A673 (cell line): ENCODE measurements around the gene EVA1C. TPM values are rescaled to one million over a fixed set of nuclear protein-coding genes. Genes with fewer than 3 reads are reported as not detected.

Experiments used
- BruUV-seq: library from RNA; stranded (reverse); fragments of 400-500 nt; replicated peaks from 2 replicates; lab custom pipeline; 2021; lab: Mats Ljungman, UMichigan
- CTCF ChIA-PET: fragments of 300-600 bp; sonication (Branson Sonifier 250); formaldehyde crosslinking; loops from one replicate; lab custom pipeline; 2022; ENCODE audit warnings: antibody characterized with exemption; lab: Charles Lee
- POLR2A ChIA-PET: fragments of 300-600 bp; sonication (Branson Sonifier 250); formaldehyde crosslinking; loops from one replicate; lab custom pipeline; 2022; ENCODE audit warnings: antibody characterized with exemption; ENCODE audit not compliant: low non-redundant PET; lab: Charles Lee
- DNase-seq: peaks from one replicate; pipeline ENCODE4 v3.0.0-alpha.2; 2015; ENCODE audit warnings: low spot score
- H3K27ac ChIP-seq: fragments of 200-600 bp; sonication (generic); 2 replicates; pipeline ENCODE4 v1.5.1; 2016; ENCODE audit warnings: mixed run types, low read depth, mild to moderate bottlenecking, mixed read lengths, antibody characterized with exemption, low read length; ENCODE audit not compliant: poor library complexity, severe bottlenecking
- H3K27me3 ChIP-seq: fragments of 200-600 bp; sonication (generic); replicated peaks from 2 replicates; pipeline ENCODE4 v1.6.1; 2017; ENCODE audit warnings: mixed run types, low read depth, mild to moderate bottlenecking, mixed read lengths, antibody characterized with exemption, low read length; ENCODE audit not compliant: insufficient read depth, poor library complexity
- H3K36me3 ChIP-seq: fragments of 200-600 bp; sonication (generic); 2 replicates; pipeline ENCODE4 v1.6.1; 2016; ENCODE audit warnings: mixed run types, mild to moderate bottlenecking, mixed read lengths, antibody characterized with exemption, low read length; ENCODE audit not compliant: insufficient read depth, poor library complexity, severe bottlenecking
- H3K4me1 ChIP-seq: fragments of 200-600 bp; sonication (generic); 2 replicates; pipeline ENCODE4 v1.6.1; 2017; ENCODE audit warnings: mixed run types, mild to moderate bottlenecking, mixed read lengths, antibody characterized with exemption, low read length; ENCODE audit not compliant: insufficient read depth, poor library complexity, severe bottlenecking
- H3K4me3 ChIP-seq: fragments of 200-600 bp; sonication (generic); 2 replicates; pipeline ENCODE4 v1.5.1; 2016; ENCODE audit warnings: low read depth, mixed run types, mild to moderate bottlenecking, mixed read lengths, low read length; ENCODE audit not compliant: poor library complexity, severe bottlenecking
- H3K9me3 ChIP-seq: fragments of 200-600 bp; sonication (generic); 2 replicates; pipeline ENCODE4 v1.6.1; 2016; ENCODE audit warnings: mixed run types, low read depth, mild to moderate bottlenecking, mixed read lengths, antibody characterized with exemption, low read length; ENCODE audit not compliant: poor library complexity, severe bottlenecking
- EZH2 ChIP-seq: fragments of 200-600 bp; sonication (generic); IDR thresholded peaks from 2 replicates; pipeline ENCODE4 v1.6.1; 2017; ENCODE audit warnings: borderline replicate concordance, low read depth, mild to moderate bottlenecking, mixed read lengths, antibody characterized with exemption, low read length; ENCODE audit not compliant: poor library complexity, severe bottlenecking
- intact Hi-C: fragments of 100-400 bp; cut with micrococcal nuclease; formaldehyde crosslinking; loops from one replicate; pipeline ENCODE4 v1.10.0; 2022; ENCODE audit not compliant: unreplicated experiment
- total RNA-seq: library from RNA; stranded (reverse); gene quantifications from 2 replicates; pipeline ENCODE4 v1.2.3, GENCODE V29; 2021
- TF ChIP-seq, protein P1 (sequence below): fragments of 300-800, 200-600 bp; sonication (generic); conservative IDR thresholded peaks from 2 replicates; pipeline ENCODE4 v1.5.1; 2017; ENCODE audit warnings: low read depth, mild to moderate bottlenecking, antibody characterized with exemption, low read length, moderate library complexity, mixed read lengths

The EVA1C gene
- total RNA-seq, 1 experiment from 2014 or later: 7.2 TPM

GRCh38 chr21:32380940-32381339 is 31.6 kb upstream of the EVA1C start:
- DNase-seq: no peak
- Histone ChIP-seq H3K27me3 (no peaks in the 10 kb centered on the region), H3K4me1 (no peaks in the 10 kb centered on the region), H3K9me3 (no peaks in the 10 kb centered on the region), H3K36me3 (peaks cover 74% of the 10 kb centered on the region), H3K27ac (no peak overlapping the region), H3K4me3 (no peak overlapping the region)
- TF ChIP-seq, protein P1, sequence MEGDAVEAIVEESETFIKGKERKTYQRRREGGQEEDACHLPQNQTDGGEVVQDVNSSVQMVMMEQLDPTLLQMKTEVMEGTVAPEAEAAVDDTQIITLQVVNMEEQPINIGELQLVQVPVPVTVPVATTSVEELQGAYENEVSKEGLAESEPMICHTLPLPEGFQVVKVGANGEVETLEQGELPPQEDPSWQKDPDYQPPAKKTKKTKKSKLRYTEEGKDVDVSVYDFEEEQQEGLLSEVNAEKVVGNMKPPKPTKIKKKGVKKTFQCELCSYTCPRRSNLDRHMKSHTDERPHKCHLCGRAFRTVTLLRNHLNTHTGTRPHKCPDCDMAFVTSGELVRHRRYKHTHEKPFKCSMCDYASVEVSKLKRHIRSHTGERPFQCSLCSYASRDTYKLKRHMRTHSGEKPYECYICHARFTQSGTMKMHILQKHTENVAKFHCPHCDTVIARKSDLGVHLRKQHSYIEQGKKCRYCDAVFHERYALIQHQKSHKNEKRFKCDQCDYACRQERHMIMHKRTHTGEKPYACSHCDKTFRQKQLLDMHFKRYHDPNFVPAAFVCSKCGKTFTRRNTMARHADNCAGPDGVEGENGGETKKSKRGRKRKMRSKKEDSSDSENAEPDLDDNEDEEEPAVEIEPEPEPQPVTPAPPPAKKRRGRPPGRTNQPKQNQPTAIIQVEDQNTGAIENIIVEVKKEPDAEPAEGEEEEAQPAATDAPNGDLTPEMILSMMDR: no peak
- no peak for TF ChIP-seq EZH2
- ChIA-PET POLR2A (no interaction called here), CTCF (no interaction called here)
- intact Hi-C loops: no loop called here
- no TSS peak for BruUV-seq

GRCh38 chr21:32381571-32381970 is 30.9 kb upstream of the EVA1C start:
- Histone ChIP-seq H3K4me3 (no peak overlapping the region), H3K27me3 (no peaks in the 10 kb centered on the region), H3K9me3 (no peaks in the 10 kb centered on the region), H3K27ac (no peak overlapping the region), H3K36me3 (peaks cover 72% of the 10 kb centered on the region), H3K4me1 (no peaks in the 10 kb centered on the region)
- CTCF ChIA-PET: no interaction called here
- POLR2A ChIA-PET: no interaction called here
- intact Hi-C loops: no loop called here
- no TSS peak for BruUV-seq
- DNase-seq: no peak
- TF ChIP-seq, protein P1: no peak
- no peak for TF ChIP-seq EZH2

GRCh38 chr21:32382108-32382644 is 30.3 kb upstream of the EVA1C start:
- TF ChIP-seq, protein P1: no peak
- no peak for TF ChIP-seq EZH2
- Histone ChIP-seq H3K9me3 (no peaks in the 10 kb centered on the region), H3K4me3 (no peak overlapping the region), H3K4me1 (no peaks in the 10 kb centered on the region), H3K27me3 (no peaks in the 10 kb centered on the region), H3K27ac (no peak overlapping the region), H3K36me3 (peaks cover 70% of the 10 kb centered on the region)
- DNase-seq: no peak
- BruUV-seq: no TSS peak
- POLR2A ChIA-PET: no interaction called here
- CTCF ChIA-PET: interaction anchor here (0.6 kb wide), 1 partner anchor 73 kb away, joined by 3 read pairs; no protein-coding TSS in a partner anchor
- intact Hi-C loops: no loop called here
